Pancreas (tissue), 10 donors: Measurements from ENCODE around the gene SRSF5. TPM values are rescaled to one million over a fixed set of nuclear protein-coding genes. Genes with fewer than 3 reads are reported as not detected.
A peak's percentile ranks its signal among the peaks of the same experiment; 100 is the strongest.
"Not testable (repeated sequence)": the region's sequence is repeated elsewhere in the genome, so short reads cannot be mapped to it uniquely, and the experiment has no call there.

Source experiments
- ATAC-seq, 4 donors: fragments of 200-7000 bp; cut with Tn5 transposase; one replicate each; pipeline versions ENCODE4 v1.8.0 to v1.9.1; 2020; ENCODE audit warnings: mild to moderate bottlenecking in 4 of 4, moderate library complexity in 4 of 4
- DNase-seq, 6 donors: peaks; one replicate each; pipeline ENCODE4 v3.0.0-alpha.2; 2020
- FAIRE-seq: peaks from 2 replicates; lab custom pipeline; 2012; peaks lifted over from hg19 to GRCh38; lab: Jason Lieb, UNC
- H3K27ac ChIP-seq, 4 donors: fragments of 200-600 bp; sonication (generic); 1 replicate in 3 of 4; 2 replicates in 1 of 4; pipeline versions ENCODE4 v1.5.0 to v1.8.0; 2020
- H3K27me3 ChIP-seq, 4 donors: fragments of 200-600 bp; one replicate each; pipeline ENCODE4 v1.8.0; 2021
- H3K36me3 ChIP-seq, 3 donors: fragments of 200-600 bp; sonication (generic) in 1 of 3; one replicate each; pipeline versions ENCODE4 v1.5.0 to v1.8.0; 2020 to 2021
- H3K4me1 ChIP-seq, 3 donors: fragments of 200-600 bp; one replicate each; pipeline ENCODE4 v1.8.0; 2021
- H3K4me3 ChIP-seq, 4 donors: fragments of 200-600 bp; sonication (generic) in 2 of 4; one replicate each; pipeline versions ENCODE4 v1.5.0 to v1.8.0; 2020 to 2021
- H3K9me3 ChIP-seq, 4 donors: fragments of 200-600 bp; one replicate each; pipeline ENCODE4 v1.8.0; 2021
- WGBS, 2 donors: extraction: QIAGEN DNeasy Blood & Tissue Kit; methylation state at CpG; one replicate each; pipeline ENCODE4 v1.1.7; 2013; 5-methylcytosine and 5-hydroxymethylcytosine counted together
- intact Hi-C, 3 donors: fragments of 100-400 bp; cut with DNase I; formaldehyde crosslinking; loops; one replicate each; pipeline versions ENCODE4 v1.11.1 to v1.14.2; 2022
- polyA plus RNA-seq, 2 donors: library from polyadenylated mRNA; stranded (reverse); fragments of 200-250 nt; gene quantifications; one replicate each; pipeline ENCODE4 v1.2.3, GENCODE V29; 2013
- total RNA-seq, 6 donors: library from RNA; stranded (reverse); fragmentation: NEBNext Ultra II Directional in 4 of 6; extraction: Animal tissue kit (Norgen Biotek cat#: 25700) in 4 of 6; gene quantifications; one replicate each; pipeline versions ENCODE4 v1.2.1 to v1.2.4, GENCODE V29; 2021 to 2023
- TF ChIP-seq, protein P1 (sequence below), 4 donors: fragments of 200-600 bp; sonication (generic) in 3 of 4; IDR thresholded peaks; one replicate each; pipeline versions ENCODE4 v1.5.0 to v1.8.0; 2021; ENCODE audit warnings: antibody characterized with exemption in 4 of 4
- donor health status: healthy with polysubstance abuse.
- donor health status: DM: no; HTN: no; CAD: no; lungs with moderate emphysema.
- donor health status: DM: no; HTN: no; CAD: no.
- donor health status: control.
- donor health status: control.
- donor health status: Bipolar disorder and iron deficiency.
- donor health status: DM: yes; HTN: yes; CAD: no.
- donor health status: DM: no; HTN: no; CAD: no.
- donor health status: DM: no; HTN: no; CAD: no.
- donor health status: DM: yes; HTN: yes; CAD: no.

SRSF5 gene
- total and polyA plus RNA-seq, 8 donors = 78.0 to 314 (median 135) TPM

DNA sequence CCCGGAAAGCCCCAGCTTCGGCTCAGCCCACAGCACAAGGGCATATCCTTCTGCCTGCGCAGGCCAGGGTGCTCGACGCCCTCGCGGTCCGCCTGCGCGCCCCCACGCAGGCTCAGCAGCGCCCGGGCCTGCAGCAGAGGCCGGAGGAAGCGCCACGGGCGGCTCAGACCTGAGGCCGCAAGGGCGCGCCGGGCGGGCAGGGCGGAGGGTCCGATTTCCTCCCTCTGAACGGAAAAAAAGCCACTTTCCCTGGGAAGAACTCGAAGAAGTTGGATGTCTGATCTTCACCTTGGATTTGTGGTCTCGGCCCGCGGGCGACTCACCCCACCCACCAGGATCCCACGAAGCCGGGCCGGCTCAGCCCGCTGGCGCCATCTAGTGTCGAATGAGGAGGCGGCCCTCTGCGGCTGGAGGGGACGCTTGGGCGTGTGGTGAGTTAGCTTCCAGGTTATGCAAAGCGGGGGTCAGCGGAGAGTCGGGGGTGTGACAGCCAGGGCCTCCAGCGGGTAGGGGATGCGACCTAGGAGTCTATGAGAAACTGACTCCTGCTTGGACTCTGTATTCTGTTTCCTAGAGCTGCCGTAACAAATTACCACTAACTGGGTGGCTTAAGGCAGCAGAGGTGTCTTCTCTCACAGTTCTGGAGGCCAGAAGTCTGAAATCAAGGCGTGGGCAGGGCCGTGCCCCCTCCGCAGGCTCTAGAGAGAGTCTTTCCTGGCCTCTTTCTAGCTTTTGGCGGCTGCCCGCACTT is 40.0 kb upstream of the SRSF5 start:
- no peak for FAIRE-seq
- WGBS, 2 donors = 6 to 7% methylated on average over 50 to 51 of the region's 51 CpGs

GRCh38 chr14:69727860-69728259 is 39.1 kb upstream of the SRSF5 start:
- 56 to 66% methylated on average over 4 of the region's 4 CpGs for WGBS, 2 donors
- no peak overlapping the region for H3K4me3 ChIP-seq

More for the DNA sequence above, 40.0 kb upstream of the SRSF5 start:
- Histone ChIP-seq H3K27ac (peak overlapping the region in 1 of 4 donors; percentile 64), H3K4me1 (peaks cover 0 to 3% (median 0%) of the 10 kb centered on the region in 3 donors), H3K9me3 (no peaks in the 10 kb centered on the region), H3K36me3 (no peaks in the 10 kb centered on the region), H3K27me3 (no peaks in the 10 kb centered on the region), H3K4me3 (peak overlapping the region in 2 of 4 donors; percentile 33 to 43)
- TF ChIP-seq, protein P1, sequence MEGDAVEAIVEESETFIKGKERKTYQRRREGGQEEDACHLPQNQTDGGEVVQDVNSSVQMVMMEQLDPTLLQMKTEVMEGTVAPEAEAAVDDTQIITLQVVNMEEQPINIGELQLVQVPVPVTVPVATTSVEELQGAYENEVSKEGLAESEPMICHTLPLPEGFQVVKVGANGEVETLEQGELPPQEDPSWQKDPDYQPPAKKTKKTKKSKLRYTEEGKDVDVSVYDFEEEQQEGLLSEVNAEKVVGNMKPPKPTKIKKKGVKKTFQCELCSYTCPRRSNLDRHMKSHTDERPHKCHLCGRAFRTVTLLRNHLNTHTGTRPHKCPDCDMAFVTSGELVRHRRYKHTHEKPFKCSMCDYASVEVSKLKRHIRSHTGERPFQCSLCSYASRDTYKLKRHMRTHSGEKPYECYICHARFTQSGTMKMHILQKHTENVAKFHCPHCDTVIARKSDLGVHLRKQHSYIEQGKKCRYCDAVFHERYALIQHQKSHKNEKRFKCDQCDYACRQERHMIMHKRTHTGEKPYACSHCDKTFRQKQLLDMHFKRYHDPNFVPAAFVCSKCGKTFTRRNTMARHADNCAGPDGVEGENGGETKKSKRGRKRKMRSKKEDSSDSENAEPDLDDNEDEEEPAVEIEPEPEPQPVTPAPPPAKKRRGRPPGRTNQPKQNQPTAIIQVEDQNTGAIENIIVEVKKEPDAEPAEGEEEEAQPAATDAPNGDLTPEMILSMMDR (IDR thresholded peaks at IDR 0.05) = peak; percentile 92 to 98 (median 98)
- DNase-seq (peak; percentile 63 to 95 (median 80)), ATAC-seq (peak; percentile 96 to 97 (median 97))
- intact Hi-C loops = loop anchor here (2.0 to 10.0 kb wide), 3 partner anchors 122 to 140 kb away; no protein-coding TSS in a partner anchor

DNA sequence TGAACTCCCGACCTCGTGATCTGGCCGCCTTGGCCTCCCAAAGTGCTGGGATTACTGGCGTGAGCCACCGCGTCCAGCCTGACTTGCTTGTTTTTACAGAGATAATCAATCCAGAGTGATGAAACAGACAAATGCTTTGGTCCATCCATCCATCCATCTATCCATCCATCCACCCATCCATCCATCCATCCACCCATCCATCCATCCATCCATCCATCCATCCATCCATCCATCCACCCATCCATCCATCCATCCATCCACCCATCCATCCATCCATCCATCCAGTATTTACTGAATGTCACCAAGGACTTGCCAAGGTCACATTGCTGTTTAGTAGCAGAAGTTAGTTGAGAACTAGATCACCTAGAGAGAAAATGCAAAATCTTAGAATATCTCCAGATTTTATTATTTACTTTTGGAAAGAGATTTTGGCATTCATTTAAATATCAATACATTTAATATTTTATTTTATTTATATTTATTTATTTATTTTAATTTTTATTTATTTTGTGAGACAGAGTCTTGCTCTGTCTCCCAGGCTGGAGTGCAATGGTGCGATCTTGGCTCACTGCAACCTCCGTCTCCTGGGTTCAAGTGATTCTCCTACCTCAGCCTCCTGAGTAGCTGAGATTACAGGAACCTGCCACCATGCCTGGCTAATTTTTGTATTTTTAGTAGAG is 34.9 kb upstream of the SRSF5 start:
- ATAC-seq, DNase-seq, intact Hi-C loops, FAIRE-seq, H3K27ac ChIP-seq, H3K4me3 ChIP-seq, H3K4me1 ChIP-seq, H3K27me3 ChIP-seq, H3K9me3 ChIP-seq, H3K36me3 ChIP-seq: not testable (repeated sequence)
- WGBS, 2 donors = 78 to 89% methylated on average over 8 of the region's 8 CpGs

More at GRCh38 chr14:69727860-69728259, 39.1 kb upstream of the SRSF5 start:
- Histone ChIP-seq H3K9me3 (no peaks in the 10 kb centered on the region), H3K27me3 (no peaks in the 10 kb centered on the region), H3K36me3 (no peaks in the 10 kb centered on the region), H3K27ac (no peak overlapping the region), H3K4me1 (peaks cover 0 to 3% (median 0%) of the 10 kb centered on the region in 3 donors)
- FAIRE-seq (no peak), ATAC-seq (no peak), DNase-seq (no peak)
- intact Hi-C loops = loop anchor here (2.0 to 10.0 kb wide), 3 partner anchors 123 to 141 kb away; no protein-coding TSS in a partner anchor
- TF ChIP-seq, protein P1 (IDR thresholded peaks at IDR 0.05) = no peak

GRCh38 chr14:69736405-69736804 is 30.5 kb upstream of the SRSF5 start:
- H3K4me1 ChIP-seq, intact Hi-C loops, ATAC-seq, H3K36me3 ChIP-seq, H3K27ac ChIP-seq, DNase-seq, H3K27me3 ChIP-seq, H3K9me3 ChIP-seq, FAIRE-seq, H3K4me3 ChIP-seq: not testable (repeated sequence)
- 74 to 83% methylated on average over 4 of the region's 4 CpGs for whole genome bisulfite sequencing, 2 donors

GRCh38 chr14:69741055-69741454 is 25.9 kb upstream of the SRSF5 start:
- Histone ChIP-seq H3K27me3 (no peaks in the 10 kb centered on the region), H3K36me3 (no peaks in the 10 kb centered on the region), H3K4me3 (no peak overlapping the region), H3K27ac (no peak overlapping the region), H3K4me1 (no peaks in the 10 kb centered on the region), H3K9me3 (no peaks in the 10 kb centered on the region)
- TF ChIP-seq, protein P1 (IDR thresholded peaks at IDR 0.05) = no peak
- FAIRE-seq = peak; percentile 23
- intact Hi-C loops = no loop called here
- ATAC-seq = peak in 2 of 4 donors; percentile 29 to 54
- DNase-seq = no peak
- 90 to 96% methylated on average over 1 of the region's 1 CpG for WGBS, 2 donors
